Superior temporal gyrus (tissue), 1 donor: ENCODE results near the gene CHST1.

Experiments
- DNase-seq: peaks from one replicate; pipeline ENCODE4 v3.0.0-alpha.2; 2016; ENCODE audit errors: extremely low spot score

The CHST1 gene, protein sequence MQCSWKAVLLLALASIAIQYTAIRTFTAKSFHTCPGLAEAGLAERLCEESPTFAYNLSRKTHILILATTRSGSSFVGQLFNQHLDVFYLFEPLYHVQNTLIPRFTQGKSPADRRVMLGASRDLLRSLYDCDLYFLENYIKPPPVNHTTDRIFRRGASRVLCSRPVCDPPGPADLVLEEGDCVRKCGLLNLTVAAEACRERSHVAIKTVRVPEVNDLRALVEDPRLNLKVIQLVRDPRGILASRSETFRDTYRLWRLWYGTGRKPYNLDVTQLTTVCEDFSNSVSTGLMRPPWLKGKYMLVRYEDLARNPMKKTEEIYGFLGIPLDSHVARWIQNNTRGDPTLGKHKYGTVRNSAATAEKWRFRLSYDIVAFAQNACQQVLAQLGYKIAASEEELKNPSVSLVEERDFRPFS

DNA sequence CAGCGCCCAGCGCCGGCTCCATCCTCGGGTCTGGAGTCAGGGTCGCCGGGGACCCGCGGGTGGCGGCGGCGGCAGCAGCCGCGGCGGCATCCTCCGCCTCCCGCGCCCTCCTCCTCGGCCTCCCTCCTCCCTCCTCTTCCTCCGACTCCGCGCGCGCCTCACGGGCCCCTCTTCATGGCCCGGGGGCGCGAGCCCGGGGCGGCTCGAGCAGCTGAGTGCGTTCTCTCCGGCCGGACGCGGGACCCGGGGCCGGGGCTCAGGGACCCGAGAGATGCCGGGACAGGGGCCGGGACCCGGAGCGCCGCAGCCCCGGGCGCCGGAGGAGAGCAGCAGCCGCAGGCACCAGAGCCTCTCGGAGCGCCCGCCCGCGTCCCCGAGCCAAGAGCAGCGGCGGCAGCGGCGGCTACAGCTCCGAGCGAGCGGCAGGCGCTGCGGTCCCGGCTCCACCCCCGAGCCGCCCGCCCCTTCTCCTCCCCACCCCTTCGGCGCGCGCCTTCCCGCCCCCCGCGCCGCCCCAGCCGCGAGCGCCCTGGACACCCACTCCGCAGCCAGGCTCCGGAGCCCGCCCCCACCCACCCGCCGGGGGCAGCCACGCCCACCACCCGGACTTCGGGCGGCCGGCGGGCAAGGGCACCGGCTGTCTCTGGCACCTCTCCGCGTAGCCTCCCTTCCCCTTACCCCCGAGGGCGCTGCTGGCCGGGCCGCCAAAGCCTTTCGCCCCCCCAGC is at the start of gene CHST1:
TSS of gene CHST1 (minus strand) at position 417 of the 727 bp plus-strand sequence. CDS start 14,699 bp downstream, outside the sequence.
- peak; percentile 42 for DNase-seq

DNA sequence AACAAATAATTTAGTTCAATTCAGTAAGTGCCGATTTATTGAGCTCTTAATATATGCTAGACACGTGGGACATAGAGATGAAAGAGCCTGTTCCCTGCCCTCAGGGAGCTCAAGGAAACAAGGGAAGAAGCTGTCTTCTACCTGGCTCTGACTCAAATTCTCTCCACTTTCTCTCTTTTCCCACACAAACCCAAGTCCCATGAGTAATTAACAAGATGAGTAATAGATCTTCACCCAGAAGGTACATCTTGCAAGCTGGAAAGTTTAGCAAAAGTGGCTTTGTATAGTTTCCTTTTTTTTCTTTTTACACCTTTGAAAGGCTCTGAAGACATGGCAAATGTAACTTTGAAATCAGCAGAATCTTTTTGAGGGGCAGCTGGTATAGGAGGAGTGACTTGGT is 48.2 kb upstream of the CHST1 start:
- DNase-seq: peak; percentile 18

DNA sequence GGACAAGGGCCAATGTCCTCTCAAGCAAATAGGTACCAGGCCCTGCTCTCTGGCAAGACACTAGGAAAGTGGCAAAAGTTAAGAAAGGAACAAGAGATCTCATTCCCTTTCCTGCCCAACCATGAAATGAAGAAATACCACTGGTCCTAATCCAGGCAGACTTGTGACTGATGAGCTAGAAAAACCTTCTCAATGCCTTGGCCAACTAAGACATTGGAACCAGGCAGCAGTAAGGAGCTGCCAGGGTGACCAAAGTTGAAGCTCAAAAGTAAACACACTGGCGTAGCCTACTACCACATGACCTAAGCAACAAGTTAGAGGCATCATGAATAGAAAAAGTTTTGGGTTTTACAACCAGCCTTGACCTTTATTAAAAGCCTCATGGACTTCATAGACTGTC is 45.1 kb upstream of the CHST1 start:
- no peak for DNase-seq

DNA sequence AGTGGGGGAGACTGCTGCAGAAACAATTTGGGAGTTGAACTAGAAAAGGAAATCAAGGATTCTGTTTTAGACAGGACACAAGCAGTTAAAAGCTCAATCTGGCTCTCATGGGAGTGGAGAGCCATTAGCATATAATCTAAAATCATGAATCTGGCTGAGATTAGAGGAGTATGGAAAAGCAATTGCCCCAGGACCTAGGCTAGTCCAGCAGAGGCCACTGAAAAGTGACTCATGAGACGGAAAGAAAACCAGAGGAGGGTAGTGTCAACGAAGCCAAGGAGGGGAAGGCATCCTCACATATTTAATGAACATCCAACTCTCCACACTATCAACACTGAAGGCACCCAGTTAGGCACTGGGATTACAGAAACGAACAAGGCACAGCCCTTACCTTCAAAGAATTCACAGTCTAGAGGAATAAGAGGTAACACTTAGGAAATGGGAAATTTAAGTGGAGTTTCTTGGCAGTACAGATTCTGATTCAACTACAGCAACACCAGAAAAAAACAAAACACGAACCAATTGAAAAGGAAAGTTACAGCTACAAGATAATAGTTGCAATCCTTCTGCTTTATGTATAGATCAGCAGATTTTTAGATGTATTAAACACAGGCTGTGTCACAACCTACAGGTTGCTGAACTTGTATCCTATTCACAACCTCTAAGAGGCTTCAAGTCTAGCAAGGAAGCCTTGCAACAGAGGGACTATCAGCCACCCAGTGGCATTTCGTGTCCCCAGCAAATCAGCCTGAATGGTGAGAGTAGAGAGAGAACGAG is 43.7 kb upstream of the CHST1 start:
- DNase-seq: no peak

DNA sequence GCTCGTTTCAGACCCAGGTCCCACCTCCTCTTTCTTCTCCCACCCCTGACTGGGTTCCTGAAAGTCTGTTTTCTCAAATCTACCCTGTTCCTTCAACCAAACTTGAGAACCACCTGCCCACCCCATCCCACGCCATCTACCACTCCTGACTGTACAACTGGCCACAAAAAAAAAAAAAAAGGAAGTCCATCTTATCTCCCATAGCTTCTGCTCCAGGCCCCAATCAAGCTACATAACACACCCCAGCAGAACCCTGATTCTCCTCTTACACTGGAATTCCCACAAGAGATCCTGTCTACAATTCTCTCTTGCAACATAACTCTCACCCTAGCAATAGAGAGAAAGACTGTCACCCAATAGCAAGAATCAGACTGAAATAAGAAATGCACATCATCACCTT is 39.2 kb upstream of the CHST1 start:
- DNase-seq: no peak

DNA sequence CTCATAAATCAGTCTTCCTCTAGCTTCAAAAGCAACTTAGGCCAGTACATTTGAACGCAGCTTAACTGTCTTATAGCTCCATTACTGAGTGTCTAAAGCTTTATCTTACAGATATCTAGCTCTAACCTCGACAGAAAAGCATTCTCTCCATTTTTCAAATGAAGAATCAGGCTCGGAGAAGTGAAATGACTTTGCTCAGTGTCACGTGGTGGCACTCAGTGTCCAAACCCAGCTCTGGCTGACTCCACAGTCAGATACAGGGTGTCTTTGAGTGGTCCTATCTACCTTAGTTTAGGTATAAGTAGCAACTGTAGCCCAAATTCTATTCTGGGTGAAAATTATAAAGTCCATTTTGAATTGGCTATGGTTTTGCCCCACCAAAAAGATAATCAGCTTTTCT is 38.7 kb upstream of the CHST1 start:
- no peak for DNase-seq

DNA sequence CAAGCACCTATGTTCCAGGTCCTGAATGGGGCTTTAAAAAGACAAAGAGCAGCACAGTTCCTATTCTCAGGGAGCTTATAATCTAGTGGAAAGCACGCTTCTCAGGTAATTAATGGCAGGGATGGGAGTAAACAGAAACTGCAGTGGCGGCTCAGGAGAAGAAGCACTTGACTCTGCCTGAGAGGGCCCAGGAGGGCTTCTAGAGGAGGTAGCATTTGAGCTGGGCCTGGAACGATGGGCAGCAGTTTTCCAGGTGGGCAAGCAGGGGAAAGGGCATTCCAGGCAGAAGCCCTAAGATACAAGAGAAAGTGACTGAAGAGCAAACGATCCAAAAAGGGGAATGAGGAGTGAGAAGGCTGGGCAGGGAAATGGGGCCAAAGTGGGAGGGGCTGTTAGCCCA is 37.1 kb upstream of the CHST1 start:
- no peak for DNase-seq

DNA sequence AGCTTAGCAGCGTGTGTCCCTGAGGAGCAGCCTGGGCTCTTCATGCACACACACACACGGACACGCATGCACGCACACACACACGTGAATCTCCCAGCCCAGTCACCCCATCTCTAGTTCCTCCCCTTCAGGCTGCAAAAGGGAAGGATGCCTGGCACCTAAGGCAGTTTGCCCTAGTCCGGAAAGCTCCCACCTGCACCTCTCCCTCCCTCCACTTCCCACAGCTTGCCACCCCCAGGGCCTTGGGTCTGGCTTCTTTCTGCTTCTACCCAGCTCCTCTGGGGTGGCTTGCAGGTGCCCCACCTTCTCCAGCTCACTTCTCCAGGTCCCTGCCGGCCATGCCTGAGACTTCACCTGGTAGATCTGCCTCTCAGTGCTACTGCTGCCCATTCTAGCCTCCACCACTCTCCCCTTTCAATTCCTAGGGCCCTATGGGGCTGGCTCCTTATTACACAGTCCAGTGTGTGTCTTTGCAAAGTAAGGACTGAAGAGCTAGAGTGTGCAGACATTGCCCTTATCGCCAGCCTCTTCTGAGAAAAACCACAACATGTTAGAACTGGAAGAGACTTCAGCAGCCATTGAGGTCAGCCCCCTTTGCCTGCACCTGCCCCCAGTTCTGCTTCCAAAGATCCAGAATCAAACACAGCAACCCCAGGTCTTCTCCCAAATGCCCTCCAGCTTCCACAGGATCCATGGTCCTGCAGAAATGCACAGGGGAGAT is 33.5 kb upstream of the CHST1 start:
- no peak for DNase-seq

DNA sequence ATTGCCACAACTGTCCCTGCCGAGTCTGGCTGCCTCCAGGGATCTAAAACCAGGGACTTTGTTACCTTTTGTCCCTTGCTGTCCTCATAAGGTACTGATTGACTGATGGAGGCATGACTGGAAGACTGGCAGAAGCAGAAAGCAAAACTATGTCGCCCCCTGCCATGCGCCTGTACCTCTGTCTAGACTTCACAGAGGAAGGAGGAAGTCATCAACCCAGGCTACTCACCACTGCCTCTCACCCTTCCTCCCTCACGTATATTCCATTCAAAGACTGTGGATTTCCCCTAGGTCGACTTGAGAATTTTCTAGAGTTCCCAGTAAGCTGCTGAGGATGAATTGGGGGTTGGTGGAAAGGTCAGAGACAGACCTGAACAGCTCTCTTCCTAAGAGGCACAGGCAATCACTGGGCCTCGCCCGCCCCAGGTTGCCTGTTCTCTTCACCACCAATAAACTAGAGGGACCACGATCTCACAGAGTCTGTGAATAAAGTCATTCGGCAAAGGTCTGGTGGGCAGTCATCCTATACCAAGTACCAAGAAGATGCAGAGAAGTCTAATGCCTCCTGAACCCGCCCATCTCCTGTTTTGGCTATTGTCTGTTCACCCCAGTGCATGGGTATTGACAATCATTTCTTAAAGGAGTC is 27.5 kb upstream of the CHST1 start:
- DNase-seq: no peak

DNA sequence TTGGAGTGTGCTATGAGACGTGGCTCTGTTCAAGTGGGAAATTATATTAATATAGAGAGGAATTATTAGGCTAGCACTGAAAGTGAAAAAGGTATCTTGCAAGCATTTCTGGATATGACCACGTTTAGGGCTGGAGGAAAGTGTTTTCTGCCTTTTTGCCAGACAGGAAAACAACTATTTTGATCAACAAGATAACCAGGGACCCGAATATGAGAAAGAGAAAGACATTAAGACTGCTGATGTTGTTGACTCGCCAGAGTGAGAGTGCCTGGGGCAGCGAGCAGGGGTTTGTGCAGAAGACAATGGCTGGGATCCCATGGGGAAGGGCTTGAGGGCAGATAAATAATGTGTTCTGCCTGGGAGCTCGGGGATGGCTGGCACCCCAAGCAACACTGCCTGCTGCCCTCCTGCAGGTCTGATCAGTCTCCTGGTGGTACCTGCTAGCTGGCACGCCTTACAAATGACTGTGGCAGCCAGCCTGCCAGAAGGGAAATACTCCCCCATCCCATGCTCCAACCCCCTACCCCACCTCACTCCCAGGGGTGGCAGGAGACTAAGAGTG is 23.1 kb upstream of the CHST1 start:
- no peak for DNase-seq

DNA sequence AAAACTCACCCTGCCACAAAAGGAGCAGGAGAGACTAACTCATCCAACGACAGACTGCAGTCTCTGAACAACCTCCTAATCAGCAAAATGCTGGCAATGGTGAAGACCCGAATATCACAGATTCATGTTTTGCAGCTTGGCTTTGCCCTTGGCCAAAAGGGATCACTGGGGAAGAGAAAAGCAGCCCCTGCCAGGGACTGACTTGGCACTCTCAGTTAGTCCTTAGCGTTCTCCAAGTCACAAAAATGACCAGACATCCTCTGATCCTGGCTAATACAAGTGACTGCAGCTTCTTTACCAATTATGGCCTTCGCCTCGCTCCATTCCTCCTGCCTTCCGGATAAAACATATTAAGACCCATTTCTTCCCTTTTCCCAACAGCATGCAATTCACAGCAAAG is 22.4 kb upstream of the CHST1 start:
- no peak for DNase-seq

DNA sequence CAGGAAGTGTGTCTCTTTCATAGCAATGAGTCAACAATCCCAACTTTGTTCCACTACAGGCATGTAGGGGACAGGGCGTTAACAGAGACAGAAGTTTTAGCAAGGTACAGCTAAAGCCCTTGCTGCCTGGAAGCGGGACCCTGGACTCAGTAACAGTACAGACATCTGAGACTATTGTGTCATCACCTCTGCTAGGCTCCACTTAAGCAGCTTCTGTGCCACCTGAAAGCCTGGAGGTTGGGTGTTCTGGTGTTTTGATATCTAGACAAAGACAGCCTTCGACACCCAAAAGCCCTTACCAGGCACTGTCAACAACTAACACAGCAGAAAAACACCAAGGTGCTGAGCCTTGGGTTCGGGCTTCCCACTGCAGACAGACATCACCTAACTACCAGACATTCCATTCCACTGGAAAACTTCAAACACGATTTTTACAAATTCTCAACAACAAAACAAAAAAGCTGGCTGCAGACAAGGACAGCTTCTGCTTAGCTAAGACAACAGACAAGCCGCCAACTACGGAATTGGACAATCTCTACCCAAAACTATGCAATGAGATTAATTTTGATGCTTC is 20.6 kb upstream of the CHST1 start:
- DNase-seq: no peak

DNA sequence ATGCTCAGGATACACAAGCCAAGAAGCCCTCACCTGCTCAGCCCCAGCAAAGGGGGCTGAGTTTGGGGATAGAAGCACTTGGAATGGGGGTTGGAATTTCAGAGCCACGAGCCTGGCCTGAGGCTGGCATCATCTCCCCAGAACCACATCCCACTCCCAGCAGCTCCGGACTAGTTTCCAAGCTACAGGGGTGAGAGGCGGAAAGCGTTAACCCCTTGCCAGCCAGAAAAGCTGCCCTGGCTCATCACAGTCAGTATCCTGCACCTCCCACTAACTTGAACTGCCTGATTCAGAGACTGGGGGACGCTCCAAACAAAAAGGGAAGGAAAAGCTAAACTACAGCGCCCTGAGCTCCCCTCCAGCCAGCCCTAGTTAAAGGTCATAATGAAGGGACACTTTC is 19.0 kb upstream of the CHST1 start:
- DNase-seq: no peak

DNA sequence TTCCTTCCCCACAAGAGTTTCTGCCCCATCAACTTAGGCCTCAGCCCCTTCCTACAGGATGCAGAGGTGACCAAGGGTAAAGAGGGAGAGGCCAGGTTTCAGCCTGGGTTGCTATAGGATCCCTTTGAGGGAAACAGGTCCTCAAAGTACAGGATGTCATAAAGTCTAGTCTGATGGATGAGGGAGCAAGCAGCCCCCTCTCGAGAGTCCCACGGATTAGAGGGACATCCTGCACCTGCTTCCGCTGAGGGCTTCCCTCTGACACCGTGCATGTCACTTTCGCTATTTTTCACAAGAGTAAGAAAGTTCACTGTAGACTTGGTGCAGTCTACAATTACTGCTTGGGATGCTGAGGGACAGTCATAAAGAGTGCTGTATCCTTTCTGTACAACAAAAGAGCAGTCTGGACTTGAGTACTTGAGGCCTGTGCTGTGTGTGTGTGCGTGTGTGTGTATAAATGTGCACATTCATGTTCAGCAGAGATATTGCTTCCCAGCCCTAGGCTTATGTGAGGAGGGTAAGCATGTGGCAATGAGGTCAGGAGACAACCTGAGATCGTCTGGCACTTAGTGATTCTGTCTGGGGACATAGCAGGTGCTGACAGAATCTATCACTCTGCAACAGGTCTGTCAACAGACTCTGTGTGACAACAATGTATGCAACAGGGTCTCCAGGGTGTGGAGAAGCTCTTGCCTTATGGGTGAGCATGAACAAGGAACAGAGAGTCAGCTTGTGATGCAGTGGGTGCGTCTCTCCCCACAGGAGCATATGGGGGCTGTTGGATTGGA is 18.0 kb upstream of the CHST1 start:
- no peak for DNase-seq

DNA sequence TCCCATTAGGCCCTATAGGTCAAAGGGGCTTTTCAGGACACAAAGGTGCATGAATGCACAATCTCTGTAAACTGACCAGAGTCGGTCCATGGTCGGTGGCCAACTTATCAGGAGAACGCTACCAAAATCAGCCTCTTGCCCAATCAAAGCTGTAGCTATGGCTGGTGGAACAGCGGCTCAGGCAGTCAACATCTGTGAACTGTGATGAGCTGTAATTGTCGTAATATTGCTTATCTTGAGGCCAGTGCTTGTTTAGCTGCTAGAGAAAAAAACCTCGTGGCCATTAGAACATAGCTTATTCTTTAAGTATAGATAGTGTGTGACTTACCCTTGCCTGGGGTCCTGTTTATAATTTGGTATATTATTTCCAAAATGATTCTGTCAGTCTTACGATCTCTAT is 14.4 kb upstream of the CHST1 start:
- no peak for DNase-seq

DNA sequence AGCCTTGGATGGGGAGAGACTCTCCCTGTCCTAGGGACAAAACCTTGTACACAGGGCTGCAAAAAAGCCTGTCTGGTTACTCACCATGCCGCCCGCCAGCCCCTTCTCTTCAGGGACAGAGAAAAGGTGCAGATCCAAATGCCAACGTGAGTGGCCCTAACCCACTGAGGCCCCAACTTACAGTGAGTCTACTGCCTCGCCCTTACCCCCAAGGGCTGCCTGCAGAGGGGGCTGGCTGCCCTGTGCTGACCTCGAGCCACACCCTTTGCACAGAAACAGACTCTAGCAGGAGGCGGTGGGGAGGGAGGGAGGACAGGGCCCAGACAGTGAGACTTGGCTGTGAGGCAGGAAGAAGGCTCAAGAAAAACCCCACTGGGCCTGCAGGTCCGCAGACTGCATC is 13.6 kb upstream of the CHST1 start:
- DNase-seq: no peak

DNA sequence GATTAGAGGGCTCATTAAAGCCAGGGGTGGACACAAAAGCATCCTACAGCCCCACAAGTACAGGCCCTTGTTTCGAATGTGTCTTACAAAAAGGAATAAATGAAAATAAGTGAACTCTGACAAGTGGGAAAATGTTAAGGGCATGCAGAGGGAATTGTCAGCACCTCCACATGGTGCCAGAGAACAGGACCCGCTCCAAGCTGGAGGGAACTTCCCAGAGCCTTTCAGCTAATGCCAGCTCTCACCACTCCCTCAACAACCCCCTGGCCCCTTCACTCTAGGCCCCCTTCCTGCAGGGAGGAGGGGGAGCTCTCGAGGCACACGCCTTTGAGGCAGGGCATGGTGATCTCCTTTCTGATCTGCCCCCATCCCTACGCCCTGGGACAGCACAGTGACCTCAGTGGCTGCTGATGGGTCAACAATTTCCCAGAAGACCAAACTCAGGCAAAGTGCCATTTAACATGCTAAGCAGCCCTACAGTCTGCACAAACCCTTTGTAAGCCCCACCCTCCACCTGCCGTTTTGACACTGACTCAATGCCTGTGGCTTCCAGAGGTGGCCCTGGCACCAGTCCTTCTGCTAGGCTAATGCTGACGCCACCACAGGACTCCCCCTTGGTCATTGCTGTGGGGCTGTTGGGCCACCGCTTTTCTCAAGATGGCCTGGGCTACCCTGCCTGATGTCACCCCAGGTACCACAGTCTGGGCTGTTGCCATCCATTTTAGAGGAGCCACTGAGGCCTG is 12.5 kb upstream of the CHST1 start:
- no peak for DNase-seq

DNA sequence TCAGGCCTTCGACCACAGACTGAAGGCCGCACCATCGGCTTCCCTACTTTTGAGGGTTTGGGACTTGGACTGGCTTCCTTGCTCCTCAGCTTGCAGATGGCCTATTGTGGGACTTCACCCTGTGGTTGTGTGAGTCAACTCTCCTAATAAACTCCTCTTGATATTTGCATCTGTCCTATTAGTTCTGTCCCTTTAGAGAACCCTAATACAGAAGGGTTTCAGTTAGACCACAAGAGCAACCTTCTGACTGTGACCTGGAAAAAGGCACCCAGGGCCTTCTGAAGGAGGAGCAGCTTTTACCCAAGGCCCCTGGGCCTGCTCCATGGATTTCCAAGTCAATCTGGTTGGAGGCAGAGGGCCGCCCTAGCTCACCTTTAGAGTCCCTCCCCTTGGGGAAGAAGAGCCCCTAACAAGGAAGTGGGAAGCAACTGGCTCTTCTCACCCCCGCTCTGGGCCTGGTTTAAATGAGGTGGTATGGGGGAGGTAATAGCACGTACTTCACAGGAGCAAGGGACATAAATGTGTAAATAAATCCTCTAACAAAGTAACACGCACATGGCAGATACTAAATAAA is 11.2 kb upstream of the CHST1 start:
- no peak for DNase-seq

DNA sequence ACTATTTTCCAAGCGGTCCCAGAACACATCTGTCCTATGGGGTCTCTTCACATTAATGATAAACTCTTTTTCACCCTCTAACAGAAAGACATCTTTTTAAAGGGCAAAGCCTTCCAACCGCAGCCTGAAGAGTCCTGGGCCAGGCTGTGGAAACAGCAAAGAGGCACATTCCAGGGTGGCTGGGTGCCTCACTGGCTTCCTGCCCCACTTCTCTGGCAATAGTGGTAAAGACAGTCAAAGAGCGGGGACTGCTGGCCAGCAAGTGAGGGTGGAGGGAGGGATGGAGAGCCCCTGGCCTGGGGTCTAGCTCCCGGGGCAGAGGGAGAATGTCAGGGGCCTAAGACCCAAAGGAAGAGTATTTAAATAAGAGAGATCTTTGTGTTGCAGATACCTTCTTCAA is 10.2 kb upstream of the CHST1 start:
- no peak for DNase-seq
